HG03354 (cell line): Measurements from ENCODE around the gene MYPOP.
A peak's percentile ranks its signal among the peaks of the same experiment; 100 is the strongest.

Source experiments
- ATAC-seq: cut with Tn5 transposase; IDR thresholded peaks from one replicate; pipeline ENCODE4 v1.9.1; 2021; ENCODE audit warnings: mild to moderate bottlenecking; ENCODE audit not compliant: unreplicated experiment, poor library complexity, severe bottlenecking

The MYPOP gene

DNA sequence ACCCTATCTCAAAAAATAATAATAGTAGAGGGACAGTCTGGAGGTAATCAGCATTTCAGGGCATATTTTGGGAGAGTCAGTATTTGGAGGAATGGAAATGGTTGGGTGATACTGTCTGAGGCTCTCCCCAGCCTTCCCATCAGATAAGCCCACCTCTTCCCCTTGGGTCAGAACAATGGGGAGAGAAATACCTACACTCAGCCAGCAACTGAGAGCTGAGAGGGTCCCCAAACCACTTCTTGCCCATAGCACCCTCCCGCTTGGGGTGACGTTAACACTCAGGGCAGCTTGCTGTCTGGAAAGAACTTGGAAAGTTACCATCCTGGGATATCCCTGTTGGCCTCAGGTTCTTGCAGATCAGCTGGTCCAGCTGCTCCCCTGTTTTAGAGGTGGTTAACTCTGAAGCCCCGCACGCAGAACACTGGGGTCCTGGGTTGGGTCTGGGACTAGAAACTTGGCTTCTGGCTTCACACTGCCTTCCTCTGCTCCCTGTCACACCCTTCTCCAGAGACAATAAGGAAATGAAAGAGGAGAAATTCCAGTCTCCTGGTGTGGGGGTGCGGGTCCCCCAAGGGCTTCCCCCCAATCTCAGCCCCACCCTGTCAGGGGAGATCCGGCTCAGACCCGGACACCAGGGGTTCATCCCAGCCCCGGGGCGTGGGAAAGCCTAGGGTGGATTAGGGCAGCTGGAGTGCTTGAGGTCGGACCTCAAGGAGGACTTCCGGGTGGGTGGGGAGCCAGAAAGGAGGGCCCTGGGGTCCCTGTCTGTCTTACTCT is 35.8 kb downstream of the MYPOP start:
- no peak for ATAC-seq

DNA sequence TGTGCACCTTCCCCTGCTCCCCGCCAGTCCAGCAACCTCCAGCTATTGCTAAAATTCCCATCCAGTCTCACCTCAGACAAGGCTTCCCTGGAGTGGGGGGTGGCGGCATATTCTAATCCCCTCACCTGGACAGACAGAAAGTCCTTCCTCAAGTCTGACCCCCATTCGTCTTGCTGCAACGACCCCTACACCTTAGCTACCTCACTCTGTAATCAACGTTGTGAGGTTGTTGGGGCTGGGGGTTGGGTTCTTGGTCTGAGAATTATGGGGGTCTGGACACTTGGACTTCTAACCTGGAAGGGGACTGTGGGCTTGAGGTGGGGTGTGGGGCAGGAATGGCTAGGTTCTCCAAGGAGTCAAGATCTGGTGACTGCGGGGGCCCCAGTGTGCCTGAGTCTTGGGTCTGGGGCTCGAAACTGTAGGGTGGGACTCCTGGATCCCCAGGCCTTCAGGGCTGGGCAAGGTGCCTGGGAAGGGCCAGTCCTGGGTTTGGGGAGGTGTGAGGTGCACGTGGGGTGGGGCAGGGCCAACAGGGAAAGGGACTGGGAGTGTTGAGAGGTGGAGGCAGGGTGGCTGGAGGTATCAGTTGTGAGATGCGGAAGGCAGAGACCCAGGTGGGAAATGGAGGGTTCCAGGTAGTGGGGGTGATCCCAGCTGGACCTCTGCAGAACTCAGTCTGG is 37.0 kb downstream of the MYPOP start:
- no peak for ATAC-seq

GRCh38 chr19:45864629-45865082 is 37.8 kb downstream of the MYPOP start:
- no peak for ATAC-seq

DNA sequence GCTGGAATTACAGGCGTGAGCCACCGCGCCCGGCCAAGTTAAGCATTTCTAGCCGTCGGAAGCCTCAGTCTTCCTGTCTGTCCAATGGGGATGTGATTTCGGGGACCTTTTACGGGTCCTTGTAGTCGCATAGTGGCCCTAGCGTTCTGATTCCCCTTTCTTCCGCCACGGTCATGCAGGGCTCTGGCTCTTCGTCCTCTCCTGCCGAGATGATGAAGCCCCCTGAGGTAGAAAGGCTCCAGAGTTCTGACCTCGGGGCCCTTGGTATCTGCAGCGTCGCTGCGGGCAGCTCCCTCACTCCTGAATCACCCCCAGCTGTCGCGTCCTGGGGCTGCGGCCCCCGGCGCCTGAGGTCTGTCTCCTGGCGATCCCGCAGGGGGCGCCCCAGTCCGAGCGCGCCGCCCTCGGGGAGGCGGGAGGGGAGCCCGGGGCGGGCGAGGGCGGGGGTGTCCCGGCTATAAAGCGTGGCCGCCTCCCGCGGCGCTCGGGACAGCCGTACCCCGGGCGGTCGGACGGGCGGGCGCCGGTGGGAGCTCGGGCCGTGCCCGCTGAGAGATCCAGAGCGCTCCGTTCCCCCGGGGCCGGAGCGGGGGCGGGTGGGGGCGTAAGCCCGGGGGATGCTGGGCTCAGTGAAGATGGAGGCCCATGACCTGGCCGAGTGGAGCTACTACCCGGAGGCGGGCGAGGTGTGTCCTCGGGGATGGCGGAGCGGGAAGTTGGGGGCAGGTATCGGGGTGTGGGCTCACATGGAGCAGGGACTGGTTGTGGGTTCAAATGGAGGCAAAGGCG is 38.4 kb downstream of the MYPOP start, which contains the start of gene FOXA3:
FOXA3 (plus strand) TSS at position 487 of the 789 bp plus-strand sequence; CDS start at position 618, 131 bp downstream.
- ATAC-seq, result peak; percentile 49

GRCh38 chr19:45863335-45863839 is 39.0 kb downstream of the MYPOP start:
- no peak for ATAC-seq

DNA sequence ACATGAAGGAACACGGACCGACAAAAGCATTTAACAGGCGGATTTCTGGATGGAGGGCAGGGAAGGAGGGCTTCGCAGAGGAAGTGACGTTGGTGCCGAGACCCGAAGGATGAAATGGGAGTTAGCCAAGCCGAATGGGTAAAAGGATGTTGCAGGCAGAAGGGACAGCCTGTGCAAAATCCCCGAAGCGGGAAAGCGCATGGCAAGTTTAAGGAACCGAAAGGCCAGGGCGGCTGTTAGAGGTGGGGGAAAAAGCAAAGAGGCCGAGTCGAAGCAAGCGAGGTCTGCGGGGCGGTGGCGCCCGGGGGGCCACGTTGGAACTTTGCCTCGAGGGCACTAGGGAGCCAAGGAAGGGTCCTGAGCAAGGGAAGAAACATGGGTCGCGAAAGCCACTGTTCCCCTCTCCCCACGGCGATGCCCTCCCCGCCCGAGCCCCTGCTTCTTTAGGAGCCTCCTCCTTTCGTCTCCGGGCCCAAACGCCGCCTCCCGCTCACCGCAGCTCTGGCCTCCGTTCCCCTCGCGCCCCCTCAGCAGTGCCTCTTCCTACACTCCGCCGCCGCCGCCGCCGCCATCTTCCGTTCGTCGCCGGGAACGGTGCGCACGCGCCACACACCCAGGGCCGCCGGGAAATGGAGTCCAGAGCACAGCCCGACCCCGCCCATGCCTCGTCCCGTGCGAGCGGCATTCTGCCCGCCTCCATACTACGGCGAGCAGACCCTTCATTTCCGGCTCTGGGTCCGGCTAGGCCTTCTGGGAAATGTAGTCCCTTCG is 39.7 kb downstream of the MYPOP start, which contains the start of gene SYMPK:
SYMPK (minus strand) TSS at position 584 of the 771 bp plus-strand sequence. CDS start 8,652 bp downstream, outside the sequence.
- ATAC-seq, result peak; percentile 87

GRCh38 chr19:45862271-45862563 is 40.2 kb downstream of the MYPOP start:
- peak; percentile 1 for ATAC-seq

- ATAC-seq, result no peak
Observed at GRCh38 chr19:45860359-45861259, 41.8 kb downstream of the MYPOP start.

DNA sequence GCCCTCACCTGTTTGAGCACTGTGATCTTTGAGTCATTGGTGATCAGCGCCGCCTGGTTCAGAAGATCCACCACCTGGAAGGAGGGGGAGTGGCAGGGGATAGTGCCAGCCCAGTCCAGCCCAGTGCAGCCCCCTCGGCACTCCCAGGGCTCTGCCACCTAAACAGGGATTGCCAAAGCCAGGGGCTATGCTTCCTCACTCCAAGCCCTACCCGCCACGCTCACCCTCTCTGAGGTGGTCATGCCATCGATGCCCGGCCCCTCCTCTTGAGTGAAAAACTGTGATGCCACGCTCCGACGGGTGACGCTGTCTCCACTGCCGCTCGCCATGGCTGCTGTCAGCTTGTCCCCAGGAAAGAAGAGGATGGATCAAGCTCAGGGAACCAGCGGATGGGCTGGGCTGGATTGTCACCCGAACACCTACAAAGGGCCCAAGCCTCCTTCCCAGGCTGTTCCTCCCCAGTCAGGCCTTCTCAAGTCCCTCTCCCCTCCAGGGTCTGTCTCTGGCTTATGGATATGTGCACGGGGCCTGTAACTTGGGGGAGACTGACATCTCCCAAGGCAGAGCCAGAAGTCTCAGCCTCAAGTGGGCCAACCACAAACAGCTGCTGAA is 48.1 kb downstream of the MYPOP start:
- ATAC-seq, result no peak

- ATAC-seq, result no peak
Observed at GRCh38 chr19:45852983-45853382, 49.4 kb downstream of the MYPOP start.

DNA sequence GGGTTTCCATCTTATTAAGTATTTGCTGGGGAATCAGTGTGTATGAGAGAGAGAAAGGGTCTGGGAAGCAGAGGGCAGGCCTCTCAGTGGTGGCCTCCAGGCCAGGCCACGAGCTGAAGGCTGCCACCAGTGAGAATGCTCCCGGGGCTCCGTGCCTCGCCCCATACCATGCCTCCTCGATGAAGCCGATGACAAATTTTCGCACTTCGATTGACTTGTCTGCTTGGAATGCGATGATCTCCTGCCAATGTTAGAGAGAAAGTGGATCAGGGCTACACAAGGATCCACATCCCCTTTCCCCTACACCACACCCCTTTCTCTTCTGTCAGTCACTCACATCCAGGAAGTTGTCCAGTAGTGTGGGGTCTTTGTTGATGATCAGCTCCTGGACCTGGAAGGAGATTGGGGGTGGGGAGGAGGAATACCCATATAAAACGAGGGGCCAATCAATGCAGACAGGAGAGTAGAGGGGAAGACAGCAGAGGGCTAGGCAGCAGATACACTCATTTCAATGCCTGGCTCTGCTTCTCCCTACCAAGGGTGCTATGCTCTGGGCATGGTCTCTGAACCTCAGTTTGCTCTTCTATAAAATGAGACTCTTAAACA is 50.2 kb downstream of the MYPOP start:
- ATAC-seq, result no peak

DNA sequence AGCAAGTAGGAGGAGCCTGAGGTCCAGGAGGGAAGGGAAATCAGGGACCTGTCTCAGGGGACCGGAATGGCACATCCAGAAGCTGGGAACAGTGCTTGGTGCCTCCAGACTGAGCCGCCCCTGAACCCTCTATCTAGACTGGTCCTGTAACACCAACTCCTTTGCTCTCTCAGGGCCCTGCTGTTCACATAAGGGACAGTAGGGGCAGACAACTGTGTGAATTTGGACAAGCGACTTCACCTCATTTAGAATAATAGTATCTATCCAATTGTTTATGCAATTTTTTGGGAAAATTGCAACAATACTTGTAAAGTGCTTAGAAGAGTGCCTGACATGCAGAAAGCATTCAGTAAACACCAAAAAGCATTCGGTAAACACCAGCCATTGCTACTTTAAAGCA is 53.5 kb downstream of the MYPOP start:
- ATAC-seq, result no peak

DNA sequence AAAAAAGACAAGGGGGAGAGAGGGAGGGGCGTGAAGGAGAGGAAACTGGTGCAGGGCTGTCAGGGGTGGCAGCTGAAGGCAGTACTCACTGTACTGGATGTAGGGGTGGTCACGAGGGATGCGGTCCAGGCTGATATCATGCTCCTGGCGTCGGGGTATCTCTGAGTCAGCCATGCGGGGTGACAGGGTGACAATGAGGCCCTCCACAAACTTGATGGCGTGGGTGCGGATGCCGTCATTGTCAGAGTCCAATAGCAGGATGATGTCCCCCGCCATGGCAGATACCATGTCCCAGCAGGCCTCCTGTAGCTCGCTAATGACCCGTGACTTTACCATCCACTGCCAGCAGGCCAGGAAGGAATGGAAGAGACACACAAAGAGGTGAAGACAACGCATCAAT is 54.8 kb downstream of the MYPOP start:
- no peak for ATAC-seq

DNA sequence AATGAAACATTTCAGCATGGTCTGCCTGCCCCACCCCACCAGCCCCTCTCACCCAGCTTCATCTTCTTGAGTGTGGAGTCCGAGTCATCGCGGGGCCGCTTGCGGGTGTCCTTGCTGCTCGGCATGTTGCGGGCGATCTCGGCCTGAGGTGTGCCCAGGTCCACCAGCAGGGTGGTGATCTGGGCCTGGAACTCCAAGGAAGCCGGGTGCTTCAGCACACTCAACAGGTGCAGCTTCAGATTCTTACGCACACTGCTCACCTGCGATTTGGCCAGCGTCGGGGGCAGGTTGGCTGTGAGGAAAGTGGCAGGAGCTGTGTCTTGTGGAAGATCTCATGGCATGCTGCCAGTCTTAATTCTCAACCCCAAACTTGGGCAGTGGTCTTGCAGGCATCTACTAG is 60.2 kb downstream of the MYPOP start:
- ATAC-seq, result no peak
